Small intestine (tissue), 7 donors: Measurements from ENCODE around the gene OPALIN. TPM values are rescaled to one million over a fixed set of nuclear protein-coding genes. Genes with fewer than 3 reads are reported as not detected.

ENCODE experiments used
- DNase-seq, 2 donors: peaks; one replicate each; pipeline versions ENCODE4 v3.0.0 to v3.0.0-alpha.2; 2013
- FAIRE-seq: peaks from 2 replicates; lab custom pipeline; 2012; peaks lifted over from hg19 to GRCh38; lab: Jason Lieb, UNC
- H3K27ac ChIP-seq, 3 donors: one replicate each; pipeline ENCODE4 v1.5.1; 2013; ENCODE audit warnings: low read length in 2 of 3, mild to moderate bottlenecking in 2 of 3, control low read depth in 1 of 3, inconsistent platforms in 1 of 3, low read depth in 1 of 3, moderate library complexity in 1 of 3
- H3K27me3 ChIP-seq, 3 donors: one replicate each; pipeline ENCODE4 v1.6.1; 2013; ENCODE audit warnings: low read length in 3 of 3, inconsistent platforms in 1 of 3; ENCODE audit not compliant: control insufficient read depth in 3 of 3, insufficient read depth in 3 of 3
- H3K36me3 ChIP-seq, 3 donors: one replicate each; pipeline ENCODE4 v1.6.1; 2013; ENCODE audit warnings: low read length in 3 of 3, inconsistent platforms in 1 of 3, low read depth in 1 of 3, mild to moderate bottlenecking in 1 of 3, moderate library complexity in 1 of 3; ENCODE audit not compliant: control insufficient read depth in 3 of 3, insufficient read depth in 2 of 3
- H3K4me1 ChIP-seq, 3 donors: one replicate each; pipeline ENCODE4 v1.6.1; 2013; ENCODE audit warnings: low read length in 2 of 3, inconsistent platforms in 1 of 3, low read depth in 1 of 3, mild to moderate bottlenecking in 1 of 3, moderate library complexity in 1 of 3; ENCODE audit not compliant: control insufficient read depth in 3 of 3, insufficient read depth in 2 of 3
- H3K4me3 ChIP-seq, 3 donors: one replicate each; pipeline ENCODE4 v1.5.1; 2013; ENCODE audit warnings: low read length in 3 of 3, control low read depth in 1 of 3, inconsistent platforms in 1 of 3, low read depth in 1 of 3, mild to moderate bottlenecking in 1 of 3, moderate library complexity in 1 of 3
- H3K9me3 ChIP-seq, 2 donors: one replicate each; pipeline ENCODE4 v1.6.1; 2013; ENCODE audit warnings: low read depth in 1 of 2, low read length in 1 of 2; ENCODE audit not compliant: control insufficient read depth in 2 of 2, insufficient read depth in 1 of 2
- WGBS, 3 donors: extraction: QIAGEN DNeasy Blood & Tissue Kit; methylation state at CpG; one replicate each; pipeline ENCODE4 v1.1.7; 2013; 5-methylcytosine and 5-hydroxymethylcytosine counted together
- polyA plus RNA-seq, 4 donors: library from polyadenylated mRNA; stranded (reverse) in 3 of 4; unstranded in 1 of 4; fragments of 200-250 nt in 3 of 4; fragments of 120-200 nt in 1 of 4; gene quantifications; one replicate each; pipeline versions ENCODE4 v1.2.1 to v1.2.3, GENCODE V29; 2013
- donor health status: healthy with polysubstance abuse.
- donor health status: control.
- donor health status: control.
- donor health status: Bipolar disorder and iron deficiency.
- donor health status: healthy.

Gene OPALIN
- polyA plus RNA-seq, 4 donors: not detected

GRCh38 chr10:96325719-96326373 is 33.0 kb downstream of the OPALIN start:
- WGBS, 3 donors: 61 to 74% (median 64%) methylated on average over 4 of the region's 4 CpGs
- no peaks in the 10 kb centered on the region for H3K9me3 ChIP-seq
- H3K4me3 ChIP-seq: no peak overlapping the region
- no peaks in the 10 kb centered on the region for H3K4me1 ChIP-seq
- peaks cover 0 to 6% (median 0%) of the 10 kb centered on the region in 3 donors for H3K27me3 ChIP-seq
- FAIRE-seq (no peak), DNase-seq (no peak)
- H3K27ac ChIP-seq: no peak overlapping the region
- H3K36me3 ChIP-seq: no peaks in the 10 kb centered on the region

DNA sequence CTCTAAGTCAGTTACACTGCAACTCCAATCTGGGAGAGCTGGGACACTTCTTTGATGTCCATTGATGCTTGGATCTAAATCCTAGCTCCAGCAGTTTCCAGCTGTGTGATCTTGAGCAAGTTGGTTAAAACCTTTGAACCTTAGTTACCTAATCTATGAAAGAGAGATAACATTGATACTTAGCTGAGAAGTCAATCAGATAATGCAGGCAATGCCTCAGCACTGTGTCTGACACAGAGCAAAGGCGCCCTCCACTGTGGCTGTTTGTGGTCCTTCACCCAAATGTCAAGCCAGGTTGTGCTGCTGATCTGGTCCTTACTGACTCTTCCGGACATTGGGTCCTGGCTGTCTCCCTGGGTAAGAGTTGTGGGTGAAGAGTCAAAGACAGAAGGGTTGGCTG is 34.4 kb downstream of the OPALIN start:
- peaks cover 0 to 6% (median 0%) of the 10 kb centered on the region in 3 donors for H3K27me3 ChIP-seq
- H3K27ac ChIP-seq: no peak overlapping the region
- H3K4me3 ChIP-seq: no peak overlapping the region
- 8 to 59% (median 36%) methylated on average over 2 of the region's 2 CpGs for WGBS, 3 donors
- DNase-seq: peak; percentile 39 to 57
- H3K9me3 ChIP-seq: no peaks in the 10 kb centered on the region
- no peak for FAIRE-seq
- H3K4me1 ChIP-seq: no peaks in the 10 kb centered on the region
- no peaks in the 10 kb centered on the region for H3K36me3 ChIP-seq

DNA sequence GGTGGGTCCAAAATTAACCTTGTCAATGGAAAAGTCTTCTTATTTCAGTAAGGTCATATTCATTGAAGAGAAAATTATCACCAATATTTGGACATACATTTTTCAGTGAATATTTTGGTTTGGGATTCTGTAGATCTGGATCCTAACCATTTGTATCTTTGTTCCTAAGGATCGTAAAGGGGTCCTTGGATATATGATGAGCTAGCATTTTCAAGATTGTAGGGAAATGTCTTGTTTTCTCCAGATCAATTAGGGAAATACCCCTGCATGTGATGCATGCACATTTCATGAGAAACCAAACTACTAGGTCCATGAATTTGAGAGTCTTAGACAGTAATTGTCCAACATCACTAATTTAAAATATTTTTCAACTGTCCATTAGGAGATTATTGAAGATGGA is 36.5 kb downstream of the OPALIN start:
- Histone ChIP-seq H3K4me3 (no peak overlapping the region), H3K27me3 (no peaks in the 10 kb centered on the region), H3K36me3 (no peaks in the 10 kb centered on the region), H3K27ac (no peak overlapping the region), H3K9me3 (no peaks in the 10 kb centered on the region), H3K4me1 (no peaks in the 10 kb centered on the region)
- no peak for FAIRE-seq
- no peak for DNase-seq
- WGBS, 3 donors: 95 to 100% (median 97%) methylated on average over 1 of the region's 1 CpG

DNA sequence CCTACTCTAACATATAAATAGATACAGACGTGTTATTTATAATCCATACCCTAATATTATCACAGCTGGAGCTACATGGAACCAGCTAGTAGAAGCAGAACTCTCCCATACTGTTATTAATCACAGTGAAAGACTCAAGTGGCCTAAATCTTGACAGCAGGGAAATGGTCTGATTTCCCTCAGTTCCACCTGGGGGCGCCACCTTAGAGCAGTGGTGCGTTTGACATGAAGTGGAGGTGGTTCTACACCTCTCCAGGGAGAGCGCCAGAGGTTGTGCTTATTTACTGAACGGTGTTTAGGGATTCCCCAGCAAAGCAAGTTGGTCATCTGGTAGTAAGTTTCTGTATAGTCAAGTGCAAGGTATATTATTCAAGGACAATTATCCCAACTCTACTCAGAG is 37.0 kb downstream of the OPALIN start:
- DNase-seq (no peak), FAIRE-seq (no peak)
- Histone ChIP-seq H3K27ac (no peak overlapping the region), H3K36me3 (no peaks in the 10 kb centered on the region), H3K27me3 (no peaks in the 10 kb centered on the region), H3K4me3 (no peak overlapping the region), H3K4me1 (no peaks in the 10 kb centered on the region), H3K9me3 (no peaks in the 10 kb centered on the region)
- 66 to 81% (median 77%) methylated on average over 5 of the region's 5 CpGs for WGBS, 3 donors

GRCh38 chr10:96319754-96320474 is 38.9 kb downstream of the OPALIN start:
- H3K4me3 ChIP-seq: no peak overlapping the region
- H3K27me3 ChIP-seq: no peaks in the 10 kb centered on the region
- DNase-seq (no peak), FAIRE-seq (no peak)
- no peaks in the 10 kb centered on the region for H3K36me3 ChIP-seq
- H3K4me1 ChIP-seq: no peaks in the 10 kb centered on the region
- 43 to 51% (median 49%) methylated on average over 3 of the region's 3 CpGs for WGBS, 3 donors
- H3K9me3 ChIP-seq: no peaks in the 10 kb centered on the region
- no peak overlapping the region for H3K27ac ChIP-seq

DNA sequence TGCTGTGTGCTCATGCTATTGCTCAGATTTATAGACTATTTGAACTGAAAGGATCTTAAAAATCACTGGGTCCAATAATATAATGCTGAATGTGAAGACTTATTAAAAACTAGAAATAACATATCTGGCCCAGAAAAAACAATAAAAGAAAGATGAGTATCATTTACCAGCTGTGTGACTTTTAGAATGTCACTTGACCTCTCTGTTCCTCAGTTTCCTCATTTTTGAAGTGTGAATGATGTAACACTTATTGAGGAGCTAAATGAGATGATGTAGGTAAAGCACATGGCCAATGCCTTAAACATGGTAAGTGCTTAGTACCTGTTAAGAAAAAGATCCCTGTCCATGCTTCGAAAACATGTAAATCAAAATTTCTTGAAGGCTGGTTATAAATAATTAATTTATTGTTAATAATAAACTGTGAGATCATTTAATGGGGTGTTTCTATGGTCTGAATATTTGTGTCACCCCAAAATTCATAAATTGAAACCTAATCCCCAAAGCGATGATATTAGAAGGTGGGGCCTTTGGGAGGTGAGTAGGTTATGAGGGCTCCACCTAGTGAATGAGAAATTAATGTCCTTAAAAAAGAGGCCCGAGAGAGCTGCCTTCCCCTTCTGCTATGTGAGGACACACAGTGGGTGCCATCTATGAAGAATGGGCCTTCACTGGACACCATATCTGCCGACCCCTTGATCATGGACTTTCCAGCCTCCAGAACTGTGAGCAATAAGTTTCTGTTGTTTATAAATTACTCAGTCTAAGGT is 41.6 kb downstream of the OPALIN start:
- H3K27ac ChIP-seq: no peak overlapping the region
- 72 to 77% (median 74%) methylated on average over 4 of the region's 4 CpGs for WGBS, 3 donors
- H3K4me1 ChIP-seq: no peaks in the 10 kb centered on the region
- no peaks in the 10 kb centered on the region for H3K27me3 ChIP-seq
- FAIRE-seq (no peak), DNase-seq (no peak)
- no peaks in the 10 kb centered on the region for H3K36me3 ChIP-seq
- no peak overlapping the region for H3K4me3 ChIP-seq
- no peaks in the 10 kb centered on the region for H3K9me3 ChIP-seq

DNA sequence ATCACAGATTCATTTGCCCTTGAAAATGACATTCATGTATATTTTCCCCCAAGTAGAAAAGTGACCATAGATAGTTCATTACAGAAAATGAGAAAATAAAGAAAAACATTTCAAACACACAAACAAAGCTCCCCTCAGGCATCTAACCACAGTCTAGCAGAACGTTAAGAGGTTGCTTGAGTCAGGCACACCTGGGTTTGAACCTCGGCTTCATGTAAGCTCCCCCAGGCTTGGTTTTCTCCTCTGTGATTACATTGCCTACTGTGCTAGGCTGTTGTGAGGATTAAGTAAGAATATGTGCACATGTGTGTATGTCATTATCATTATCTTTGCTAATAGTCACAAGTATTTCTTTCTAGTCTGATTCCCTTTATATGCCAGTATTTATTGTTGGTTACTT is 45.5 kb downstream of the OPALIN start:
- no peak for FAIRE-seq

DNA sequence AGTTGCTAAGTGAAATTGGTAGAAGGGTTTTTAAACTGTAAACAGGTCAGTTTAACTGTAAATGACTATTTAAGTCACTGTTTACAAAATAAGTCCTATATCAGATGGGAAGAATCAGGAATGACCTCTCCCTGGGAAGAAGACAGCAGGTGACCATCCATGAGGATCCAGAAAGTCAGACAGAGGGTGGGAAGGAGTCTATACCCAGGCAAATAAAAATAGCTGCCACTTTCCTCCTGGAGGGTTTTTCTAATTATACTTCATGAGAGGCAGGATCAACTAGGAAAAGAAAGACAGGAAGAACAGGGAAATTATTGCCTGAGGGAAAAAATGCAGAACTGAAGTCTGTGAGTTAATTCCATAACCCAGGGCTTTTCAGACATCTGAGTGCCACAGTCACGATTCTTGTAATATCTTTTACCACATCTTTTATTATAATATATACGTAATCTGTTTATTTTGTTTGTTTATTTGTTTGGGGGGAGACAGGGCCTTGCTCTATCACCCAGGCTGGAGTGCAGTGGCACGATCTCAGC is 47.6 kb downstream of the OPALIN start:
- WGBS, 3 donors: 70 to 80% (median 75%) methylated on average over 3 of the region's 3 CpGs
- H3K4me3 ChIP-seq: no peak overlapping the region
- no peak overlapping the region for H3K27ac ChIP-seq
- no peaks in the 10 kb centered on the region for H3K4me1 ChIP-seq
- DNase-seq (no peak), FAIRE-seq (no peak)
- no peaks in the 10 kb centered on the region for H3K9me3 ChIP-seq
- H3K27me3 ChIP-seq: no peaks in the 10 kb centered on the region
- H3K36me3 ChIP-seq: no peaks in the 10 kb centered on the region

More for the DNA sequence above, 45.5 kb downstream of the OPALIN start:
- Histone ChIP-seq H3K4me3 (no peak overlapping the region), H3K27ac (no peak overlapping the region), H3K27me3 (no peaks in the 10 kb centered on the region), H3K36me3 (no peaks in the 10 kb centered on the region), H3K9me3 (no peaks in the 10 kb centered on the region), H3K4me1 (no peaks in the 10 kb centered on the region)
- no peak for DNase-seq
- WGBS, 3 donors: 68 to 81% (median 81%) methylated on average over 2 of the region's 2 CpGs
